Heart left ventricle (tissue), 16 donors: ENCODE measurements around the gene RRP1. TPM values are rescaled to one million over a fixed set of nuclear protein-coding genes. Genes with fewer than 3 reads are reported as not detected.

Experiments used
- ATAC-seq, 4 donors: fragments of 200-7000 bp; cut with Tn5 transposase; one replicate each; pipeline ENCODE4 v1.9.1; 2020 to 2022; ENCODE audit warnings: moderate library complexity in 4 of 4, mild to moderate bottlenecking in 3 of 4, moderate number of reproducible peaks in 1 of 4
- DNase-seq, 5 donors: peaks; one replicate each; pipeline ENCODE4 v3.0.0-alpha.2; 2020
- H3K27ac ChIP-seq, 12 donors: fragments of 200-600 bp; sonication (generic) in 4 of 12; one replicate each; pipeline versions ENCODE4 v1.5.0 to v1.8.0; 2016 to 2022; ENCODE audit warnings: mild to moderate bottlenecking in 2 of 12
- H3K27me3 ChIP-seq, 9 donors: fragments of 200-600 bp; sonication (generic) in 2 of 9; one replicate each; pipeline versions ENCODE4 v1.5.1 to v1.8.0; 2016 to 2022; ENCODE audit warnings: mild to moderate bottlenecking in 3 of 9
- H3K36me3 ChIP-seq, 9 donors: fragments of 200-600 bp; sonication (generic) in 2 of 9; one replicate each; pipeline versions ENCODE4 v1.5.0 to v1.8.0; 2018 to 2022; ENCODE audit warnings: mild to moderate bottlenecking in 2 of 9
- H3K4me1 ChIP-seq, 12 donors: fragments of 200-600 bp; sonication (generic) in 4 of 12; one replicate each; pipeline versions ENCODE4 v1.5.0 to v1.8.0; 2016 to 2022; ENCODE audit warnings: mild to moderate bottlenecking in 3 of 12
- H3K4me3 ChIP-seq, 12 donors: fragments of 200-600 bp; sonication (generic) in 4 of 12; one replicate each; pipeline versions ENCODE4 v1.5.0 to v1.8.0; 2017 to 2022; ENCODE audit warnings: mild to moderate bottlenecking in 9 of 12, moderate library complexity in 4 of 12
- H3K9me3 ChIP-seq, 12 donors: fragments of 200-600 bp; sonication (generic) in 4 of 12; one replicate each; pipeline versions ENCODE4 v1.5.0 to v1.8.0; 2016 to 2022; ENCODE audit warnings: mild to moderate bottlenecking in 1 of 12
- POLR2A ChIP-seq, 2 donors: fragments of 450-650 bp; IDR thresholded peaks; one replicate each; pipeline ENCODE4 v1.6.1; 2017; ENCODE audit warnings: antibody characterized with exemption in 2 of 2, mild to moderate bottlenecking in 2 of 2, moderate library complexity in 2 of 2
- WGBS, 4 donors: extraction: QIAGEN DNeasy Blood & Tissue Kit in 2 of 4; methylation state at CpG; one replicate each; pipeline versions ENCODE4 v1.1.5 to v1.1.7; 2013 to 2018; 5-methylcytosine and 5-hydroxymethylcytosine counted together
- intact Hi-C, 10 donors: fragments of 100-400 bp; cut with DNase I; formaldehyde crosslinking; loops; one replicate each; pipeline versions ENCODE4 v1.11.1 to v1.14.2; 2022
- polyA plus RNA-seq, 2 donors: library from polyadenylated mRNA; stranded (reverse); fragments of 200-250 nt; gene quantifications; one replicate each; pipeline ENCODE4 v1.2.3, GENCODE V29; 2013
- total RNA-seq, 9 donors: library from RNA; depleted of rRNA in 2 of 9; stranded (reverse); fragments of >200 nt in 2 of 9; fragmentation: NEBNext Ultra II Directional in 3 of 9; extraction: Animal tissue kit (Norgen Biotek cat#: 25700) in 3 of 9; gene quantifications; one replicate each; pipeline versions ENCODE4 v1.1.0 to v1.2.4, GENCODE V29; 2016 to 2023
- TF ChIP-seq, protein P1 (sequence below), 12 donors: fragments of 200-600 bp; sonication (generic) in 4 of 12; IDR thresholded peaks; one replicate each; pipeline versions ENCODE4 v1.5.0 to v1.8.0; 2018 to 2022; ENCODE audit warnings: antibody characterized with exemption in 12 of 12, mild to moderate bottlenecking in 5 of 12
- donor health status: ischemic (EF 13 %, LVEDD 7.1; RV severe dilation, severe dysfunction).
- donor health status: healthy with polysubstance abuse.
- donor health status: DM: no; HTN: yes; CAD: no.
- donor health status: DM: no; HTN: no; CAD: no.
- donor health status: ischemic (EF 25% LVEDD 6.9; RV normal size, moderate dysfunction).
- donor health status: ischemic (EF 25% LVEDD 5.7; RV mildly dilated, moderate dysfunction).
- donor health status: healthy.
- donor health status: DM: yes; HTN: yes; CAD: no.
- donor health status: ischemic (EF 35%, LVEDD 5.7; RV mildly dilated, moderate dysfunction).
- donor health status: nonischemic (EF 11% LVEDD 7.7; RV severe dilation, severe dysfunction).
- donor health status: DM: yes; HTN: yes; CAD: no.
- donor health status: PGD.
- donor health status: ischemic (EF 29% LVEDD 5.4; RV normal size, mild dysfunction).
- donor health status: nonischemic (EF 23%, LVEDD 6.1; RV moderate dilation, normal function).

Gene RRP1
- total and polyA plus RNA-seq, 11 donors = 6.0 to 15.6 (median 9.8) TPM

DNA sequence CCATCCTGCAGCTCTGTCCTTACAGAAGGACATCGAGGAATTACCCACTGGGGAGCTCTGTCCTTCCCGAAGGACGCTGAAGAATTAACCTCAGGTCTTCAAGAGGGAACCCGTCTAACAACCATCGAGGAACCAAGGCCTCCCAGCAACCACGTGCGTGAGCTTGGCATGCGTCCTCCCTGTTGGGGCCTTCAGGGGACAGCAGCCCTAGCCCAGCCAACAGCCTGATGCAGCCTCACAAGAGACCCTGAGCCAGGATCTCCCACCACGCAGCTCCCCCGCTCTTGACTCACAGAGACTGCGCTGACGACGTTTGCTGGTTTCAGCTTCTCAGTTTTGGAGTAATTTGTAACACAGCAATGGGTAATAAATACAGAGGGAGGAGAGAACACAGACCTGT lies 56.0 kb downstream of the RRP1 start:
- H3K9me3 ChIP-seq = no peaks in the 10 kb centered on the region
- no peak for ATAC-seq
- TF ChIP-seq, protein P1, sequence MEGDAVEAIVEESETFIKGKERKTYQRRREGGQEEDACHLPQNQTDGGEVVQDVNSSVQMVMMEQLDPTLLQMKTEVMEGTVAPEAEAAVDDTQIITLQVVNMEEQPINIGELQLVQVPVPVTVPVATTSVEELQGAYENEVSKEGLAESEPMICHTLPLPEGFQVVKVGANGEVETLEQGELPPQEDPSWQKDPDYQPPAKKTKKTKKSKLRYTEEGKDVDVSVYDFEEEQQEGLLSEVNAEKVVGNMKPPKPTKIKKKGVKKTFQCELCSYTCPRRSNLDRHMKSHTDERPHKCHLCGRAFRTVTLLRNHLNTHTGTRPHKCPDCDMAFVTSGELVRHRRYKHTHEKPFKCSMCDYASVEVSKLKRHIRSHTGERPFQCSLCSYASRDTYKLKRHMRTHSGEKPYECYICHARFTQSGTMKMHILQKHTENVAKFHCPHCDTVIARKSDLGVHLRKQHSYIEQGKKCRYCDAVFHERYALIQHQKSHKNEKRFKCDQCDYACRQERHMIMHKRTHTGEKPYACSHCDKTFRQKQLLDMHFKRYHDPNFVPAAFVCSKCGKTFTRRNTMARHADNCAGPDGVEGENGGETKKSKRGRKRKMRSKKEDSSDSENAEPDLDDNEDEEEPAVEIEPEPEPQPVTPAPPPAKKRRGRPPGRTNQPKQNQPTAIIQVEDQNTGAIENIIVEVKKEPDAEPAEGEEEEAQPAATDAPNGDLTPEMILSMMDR (IDR thresholded peaks at IDR 0.05) = no peak
- no peak for TF ChIP-seq POLR2A (IDR thresholded peaks at IDR 0.05)
- no peaks in the 10 kb centered on the region for H3K36me3 ChIP-seq
- no peak overlapping the region for H3K4me3 ChIP-seq
- peaks cover 0 to 18% (median 0%) of the 10 kb centered on the region in 12 donors for H3K4me1 ChIP-seq
- WGBS, 4 donors = 87 to 92% (median 89%) methylated on average over 13 of the region's 13 CpGs
- intact Hi-C loops = no loop called here
- peak in 1 of 5 donors; percentile 12 for DNase-seq
- H3K27ac ChIP-seq = no peak overlapping the region
- no peaks in the 10 kb centered on the region for H3K27me3 ChIP-seq

DNA sequence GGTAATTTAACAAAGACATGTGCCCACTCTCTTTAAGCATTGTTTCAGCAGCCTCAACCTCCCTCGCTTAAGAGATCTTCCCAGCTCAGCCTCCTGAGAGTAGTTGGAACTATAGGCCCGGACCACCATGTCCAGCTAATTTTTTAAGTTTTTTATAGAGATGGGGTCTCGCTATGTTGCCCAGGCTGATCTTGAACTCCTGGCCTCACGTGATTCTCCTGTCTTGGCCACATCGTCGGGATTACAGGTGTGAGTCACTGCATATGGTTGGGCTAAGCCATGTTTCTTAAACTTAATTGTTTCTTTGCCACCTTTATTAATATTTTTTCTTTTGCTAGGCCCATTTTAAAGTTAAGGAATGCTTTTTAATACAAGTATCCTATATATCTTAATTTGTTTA lies 57.1 kb downstream of the RRP1 start:
- intact Hi-C loops = no loop called here
- Histone ChIP-seq H3K9me3 (no peaks in the 10 kb centered on the region), H3K36me3 (no peaks in the 10 kb centered on the region), H3K4me3 (no peak overlapping the region), H3K27ac (no peak overlapping the region), H3K4me1 (peaks cover 0 to 18% (median 0%) of the 10 kb centered on the region in 12 donors), H3K27me3 (no peaks in the 10 kb centered on the region)
- 90 to 97% (median 93%) methylated on average over 6 of the region's 6 CpGs for WGBS, 4 donors
- TF ChIP-seq, protein P1 (IDR thresholded peaks at IDR 0.05) = no peak
- ATAC-seq (no peak), DNase-seq (no peak)

DNA sequence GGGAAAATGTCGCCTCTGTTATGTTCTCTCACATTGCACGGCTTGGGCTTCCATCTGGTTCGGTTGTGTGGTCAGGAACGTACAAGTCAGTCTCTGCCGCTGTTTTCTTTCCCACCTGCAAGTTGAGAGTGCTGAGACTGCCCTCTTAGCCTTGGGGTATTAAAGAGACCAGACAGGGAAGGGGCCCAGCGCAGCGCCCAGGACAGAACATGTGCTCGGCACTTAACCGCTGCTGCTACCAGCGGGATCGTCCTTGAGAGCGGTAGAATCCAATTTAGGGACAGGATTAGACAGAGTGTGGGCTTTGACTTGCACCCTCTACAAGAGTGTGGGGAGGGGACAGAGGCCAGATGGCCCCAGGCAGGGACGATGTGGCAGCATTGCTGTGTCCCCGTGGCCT lies 57.9 kb downstream of the RRP1 start:
- WGBS, 4 donors = 86 to 96% (median 92%) methylated on average over 13 to 14 of the region's 14 CpGs
- intact Hi-C loops = no loop called here
- H3K27me3 ChIP-seq = no peaks in the 10 kb centered on the region

DNA sequence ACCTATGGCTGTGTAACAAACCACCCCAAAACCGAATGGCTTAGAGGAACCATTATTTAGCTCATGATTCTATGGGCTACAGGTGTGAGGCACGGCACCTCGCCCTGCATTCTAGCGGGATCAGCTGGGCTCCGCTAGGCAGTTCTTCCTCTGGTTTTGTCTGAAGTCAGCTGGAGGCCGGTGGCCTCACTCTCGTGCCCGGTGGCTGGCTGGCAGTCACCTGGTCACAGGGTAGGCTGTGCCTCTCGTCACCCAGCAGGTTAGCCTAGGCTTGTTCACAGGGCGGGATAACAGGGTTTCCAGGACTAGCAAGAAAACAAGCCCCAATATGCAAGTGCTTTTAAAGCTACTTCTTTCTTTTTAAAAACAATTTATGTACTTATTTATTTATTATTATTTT lies 59.4 kb downstream of the RRP1 start:
- Histone ChIP-seq H3K4me1 (peaks cover 0 to 5% (median 0%) of the 10 kb centered on the region in 12 donors), H3K27ac (no peak overlapping the region), H3K27me3 (no peaks in the 10 kb centered on the region), H3K4me3 (no peak overlapping the region), H3K9me3 (no peaks in the 10 kb centered on the region), H3K36me3 (no peaks in the 10 kb centered on the region)
- TF ChIP-seq POLR2A (IDR thresholded peaks at IDR 0.05) = no peak
- TF ChIP-seq, protein P1 (IDR thresholded peaks at IDR 0.05) = no peak
- no peak for ATAC-seq
- intact Hi-C loops = no loop called here
- DNase-seq = no peak
- WGBS, 4 donors = 93 to 97% (median 95%) methylated on average over 10 of the region's 10 CpGs

More for the DNA sequence above, 57.9 kb downstream of the RRP1 start:
- no peaks in the 10 kb centered on the region for H3K9me3 ChIP-seq
- H3K27ac ChIP-seq = no peak overlapping the region
- H3K36me3 ChIP-seq = no peaks in the 10 kb centered on the region
- no peak for DNase-seq
- H3K4me1 ChIP-seq = peaks cover 0 to 15% (median 0%) of the 10 kb centered on the region in 12 donors
- ATAC-seq = peak in 1 of 4 donors; percentile 24
- TF ChIP-seq, protein P1 (IDR thresholded peaks at IDR 0.05) = no peak
- TF ChIP-seq POLR2A (IDR thresholded peaks at IDR 0.05) = no peak
- no peak overlapping the region for H3K4me3 ChIP-seq
